Activated T-cell treated with anti-CD3 and anti-CD28 coated beads for 1 hour (primary cell): ENCODE results near the gene QRFPR.
A peak's percentile ranks its signal among the peaks of the same experiment; 100 is the strongest.
"Not testable (repeated sequence)": the region's sequence is repeated elsewhere in the genome, so short reads cannot be mapped to it uniquely, and the experiment has no call there.

Experiments used
- DNase-seq: peaks from one replicate; pipeline ENCODE4 v3.0.0-alpha.2; 2020; ENCODE audit warnings: low read depth

QRFPR gene

DNA sequence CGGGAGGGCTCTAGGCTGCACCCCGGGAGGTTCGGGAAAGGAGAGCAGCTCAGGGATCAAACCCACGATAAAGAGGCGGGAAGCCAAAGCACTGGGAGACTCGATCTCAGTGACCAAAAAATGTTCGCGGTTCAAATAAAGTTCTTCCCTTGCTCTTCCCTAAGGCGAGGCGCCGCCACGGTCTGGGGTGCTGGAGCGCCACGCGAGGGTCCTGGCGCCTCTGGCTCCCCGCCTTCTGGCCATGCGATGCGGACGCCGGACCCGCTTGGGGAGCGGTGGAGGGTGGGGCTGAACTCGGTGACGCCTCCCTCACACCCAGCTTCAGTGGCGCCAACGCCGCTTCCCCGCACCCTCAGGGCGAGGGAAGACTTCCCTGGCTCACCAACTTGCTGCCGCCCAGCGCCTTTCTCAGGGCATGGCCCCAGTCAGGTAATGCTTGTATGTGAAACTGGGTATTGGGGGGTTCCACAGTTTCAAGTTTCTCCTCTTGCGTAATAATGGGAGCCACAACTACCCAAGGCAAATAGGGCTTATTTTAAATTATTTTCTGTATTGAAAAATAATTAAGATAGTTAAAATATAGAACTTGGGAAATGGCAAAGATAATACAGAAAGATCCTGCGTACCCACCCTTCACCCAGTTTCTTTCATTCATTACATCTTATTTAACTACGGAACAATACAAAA lies at the start of gene QRFPR:
QRFPR (minus strand) TSS at position 243 of the 687 bp plus-strand sequence. CDS start 371 bp downstream, outside the sequence.
- DNase-seq = no peak

DNA sequence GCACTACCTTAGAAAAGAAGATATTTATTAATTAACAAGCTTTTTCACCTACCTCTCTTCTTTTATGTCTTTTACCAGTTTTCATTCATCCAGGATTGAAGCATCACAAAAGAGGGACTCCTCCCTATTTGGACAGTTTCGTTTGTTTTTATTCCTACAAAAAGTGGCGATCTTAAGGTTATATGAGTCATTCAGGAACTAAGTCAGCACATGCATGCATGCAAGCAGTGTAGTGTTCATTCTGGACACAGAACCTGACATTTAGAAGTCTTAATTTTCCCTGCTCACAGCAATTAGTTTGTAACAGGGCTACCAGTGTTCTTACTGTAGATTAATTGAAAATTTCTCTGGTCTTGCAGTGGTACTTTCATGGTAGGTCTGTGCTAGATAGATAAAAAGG lies 47.9 kb upstream of the QRFPR start:
- DNase-seq = no peak

DNA sequence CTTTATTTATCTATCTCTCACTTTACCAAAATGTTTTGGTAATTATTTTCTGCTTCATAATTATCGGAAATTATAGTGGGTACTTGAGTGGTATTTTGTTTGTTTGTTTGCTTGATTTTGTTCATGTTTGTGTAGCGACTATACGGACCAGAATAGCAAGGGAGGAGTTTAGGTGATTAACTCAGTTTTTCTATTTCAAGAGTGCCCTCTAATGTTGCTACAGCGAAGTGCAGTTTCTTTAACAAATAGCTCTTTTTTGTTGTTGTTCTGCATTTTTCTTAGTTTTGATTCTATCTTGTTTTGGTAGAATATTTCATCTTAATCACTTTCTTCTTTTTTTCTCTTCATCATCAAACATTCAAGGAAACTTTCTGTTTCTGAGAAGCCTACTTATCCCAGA lies 40.8 kb upstream of the QRFPR start:
- DNase-seq = no peak

DNA sequence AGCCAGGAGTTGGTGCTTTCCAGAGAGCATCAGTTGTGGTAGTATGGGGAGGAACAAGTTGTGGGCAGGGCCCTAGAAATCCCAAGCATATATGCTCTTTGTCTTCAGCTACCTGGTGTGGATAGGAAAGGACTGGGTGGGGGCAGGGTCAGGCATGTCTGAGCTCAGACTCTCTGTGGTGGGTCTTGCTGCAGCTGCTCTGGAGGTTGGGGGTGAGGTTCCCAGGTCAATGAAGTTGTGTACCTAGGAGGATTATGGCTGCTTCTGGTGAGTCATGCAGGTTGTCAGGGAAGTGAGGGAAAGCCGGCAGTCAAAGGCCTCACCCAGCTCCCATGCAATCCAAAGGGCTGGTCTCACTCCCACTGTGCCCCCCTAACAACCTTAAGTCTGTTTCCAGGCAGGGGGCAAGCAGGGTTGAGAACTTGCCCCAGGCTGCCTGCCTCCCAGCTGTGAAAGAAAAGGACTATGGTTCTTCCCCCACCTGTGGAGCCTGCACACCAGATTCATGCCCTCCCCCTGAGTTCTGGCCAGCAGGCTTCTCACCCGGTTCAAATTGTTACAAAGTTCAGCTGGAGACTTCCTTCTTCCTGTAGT lies 30.4 kb upstream of the QRFPR start:
- DNase-seq = no peak

DNA sequence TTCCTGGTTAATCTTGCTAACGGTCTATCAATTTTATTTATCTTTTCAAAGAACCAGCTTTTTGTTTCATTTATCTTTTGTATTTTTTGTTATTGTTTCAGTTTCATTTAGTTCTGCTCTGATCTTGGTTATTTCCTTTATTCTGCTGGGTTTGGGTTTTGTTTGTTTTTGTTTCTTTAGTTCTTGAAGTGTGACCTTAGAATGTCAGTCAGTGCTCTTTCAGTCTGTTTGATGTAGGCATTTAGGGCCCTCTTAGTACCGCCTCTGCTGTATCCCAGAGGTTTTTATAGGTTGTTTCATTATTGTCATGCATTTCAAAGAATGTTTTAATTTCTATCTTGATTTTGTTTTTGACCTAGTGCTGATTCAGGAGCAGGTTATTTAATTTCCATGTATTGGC lies 27.7 kb upstream of the QRFPR start:
- not testable (repeated sequence) for DNase-seq

DNA sequence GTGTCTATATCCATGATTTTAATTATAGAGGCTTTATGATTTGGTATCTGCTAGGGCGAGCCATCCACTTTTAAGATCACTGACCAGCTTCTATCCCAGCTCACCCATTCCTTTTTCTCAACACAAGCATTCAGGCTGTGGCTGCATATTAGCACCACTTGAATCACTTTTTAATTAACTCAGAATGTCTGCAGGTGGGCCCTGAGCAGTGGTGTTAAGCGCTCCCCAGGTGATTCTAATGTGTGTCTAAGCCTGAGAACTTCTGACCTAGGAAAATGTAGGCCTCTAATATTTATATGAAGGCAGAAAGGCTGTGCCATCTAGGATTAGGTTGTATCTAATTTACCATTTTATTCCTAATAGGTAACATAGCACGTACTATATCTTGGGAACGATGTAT lies 19.8 kb upstream of the QRFPR start:
- no peak for DNase-seq

DNA sequence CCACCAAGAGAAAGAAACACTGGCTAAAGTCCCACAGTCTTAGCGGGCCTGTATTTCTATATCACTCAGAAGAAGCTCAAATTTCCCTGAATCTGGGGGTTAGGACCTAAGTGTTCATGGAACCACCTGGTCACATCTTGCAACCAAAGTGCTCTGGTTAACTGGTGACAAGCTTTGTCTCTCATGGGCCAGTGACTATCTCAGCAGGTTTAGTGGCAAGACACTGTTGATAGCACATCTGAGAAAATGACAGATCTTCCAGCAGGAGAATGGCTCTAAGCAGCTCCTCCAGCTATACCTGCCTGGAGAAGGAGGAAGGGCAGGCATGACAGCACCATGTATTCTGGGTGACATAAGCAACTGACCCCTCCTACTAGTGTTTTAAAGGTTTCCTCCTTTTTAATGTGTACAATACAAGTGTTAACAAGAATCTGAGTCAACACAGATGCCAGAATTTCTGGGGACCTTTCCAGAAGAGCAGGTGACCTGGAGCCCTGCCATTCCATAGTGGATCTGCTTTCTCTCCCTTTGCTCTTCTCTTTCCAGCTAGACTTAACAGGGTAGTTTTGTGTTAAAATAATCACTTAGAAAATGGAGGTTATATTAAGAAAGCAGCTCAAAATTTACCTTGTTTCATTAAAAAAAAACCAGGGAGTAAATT lies 17.3 kb upstream of the QRFPR start:
- DNase-seq = no peak

DNA sequence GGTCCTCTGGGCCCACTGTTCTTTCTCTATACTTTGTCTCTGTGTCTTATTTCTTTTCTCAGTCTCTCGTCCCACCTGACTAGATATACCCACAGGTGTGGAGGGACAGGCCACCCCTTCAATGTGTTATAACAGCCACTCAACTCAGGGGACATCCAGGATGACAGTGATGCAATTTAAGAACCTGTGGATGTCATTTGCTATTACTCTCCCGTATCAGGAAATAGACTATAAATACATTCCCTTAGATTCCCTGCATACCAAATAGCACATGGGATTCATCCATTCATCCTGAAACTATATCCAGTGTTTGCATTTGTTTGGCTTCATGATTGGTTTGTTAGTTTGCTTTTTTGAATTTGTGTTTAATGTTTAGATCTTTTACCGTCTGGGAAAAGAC lies 16.6 kb upstream of the QRFPR start:
- no peak for DNase-seq

DNA sequence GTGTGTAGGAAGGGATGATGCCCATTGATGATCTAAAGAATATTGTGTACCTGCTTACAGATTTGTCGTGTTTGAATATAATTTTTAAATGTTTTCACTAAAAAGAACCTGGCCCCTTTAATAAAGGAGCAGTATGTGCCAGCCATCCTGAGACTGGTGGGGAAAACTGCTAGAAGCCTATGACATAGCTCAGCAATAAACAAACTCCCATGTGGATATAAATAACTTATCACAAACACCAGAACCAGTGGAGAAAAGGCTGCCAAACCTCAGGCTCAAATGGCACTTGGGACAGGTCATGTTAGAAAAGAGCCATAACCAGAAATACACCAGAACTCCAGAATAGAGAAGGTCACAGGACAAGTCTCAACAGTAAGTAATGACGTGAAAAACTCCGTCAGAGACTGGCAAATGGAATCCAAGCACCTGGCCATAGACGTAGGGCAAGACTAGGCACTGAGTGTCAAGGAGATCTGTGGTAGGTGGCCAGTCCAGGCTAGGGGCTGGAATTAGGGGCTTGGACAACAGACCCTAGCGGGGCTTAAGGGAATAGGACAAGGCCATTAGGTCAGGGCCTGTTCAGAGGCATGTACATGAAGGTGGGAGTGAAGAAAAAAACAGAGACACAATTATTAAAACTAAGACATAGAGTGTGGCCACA lies 11.7 kb upstream of the QRFPR start:
- no peak for DNase-seq

DNA sequence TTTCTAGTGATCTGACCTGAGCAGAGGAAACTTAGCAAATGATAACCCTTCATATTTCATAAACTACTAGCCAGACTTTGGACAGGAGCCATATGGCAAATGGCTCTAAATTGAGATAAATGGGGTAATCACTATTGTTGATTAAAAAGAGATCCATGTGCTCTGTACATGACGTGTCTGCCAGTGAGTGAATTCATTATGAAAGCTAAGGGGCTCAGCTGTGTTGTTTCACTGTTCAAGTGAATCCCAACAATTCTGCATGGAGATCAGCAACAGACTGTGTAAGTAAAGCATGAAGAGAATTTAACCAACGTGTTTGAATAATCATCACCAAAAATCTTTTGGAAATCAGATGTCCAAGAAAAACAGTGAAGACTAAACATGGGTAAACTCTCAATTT lies 9.5 kb upstream of the QRFPR start:
- DNase-seq = no peak

DNA sequence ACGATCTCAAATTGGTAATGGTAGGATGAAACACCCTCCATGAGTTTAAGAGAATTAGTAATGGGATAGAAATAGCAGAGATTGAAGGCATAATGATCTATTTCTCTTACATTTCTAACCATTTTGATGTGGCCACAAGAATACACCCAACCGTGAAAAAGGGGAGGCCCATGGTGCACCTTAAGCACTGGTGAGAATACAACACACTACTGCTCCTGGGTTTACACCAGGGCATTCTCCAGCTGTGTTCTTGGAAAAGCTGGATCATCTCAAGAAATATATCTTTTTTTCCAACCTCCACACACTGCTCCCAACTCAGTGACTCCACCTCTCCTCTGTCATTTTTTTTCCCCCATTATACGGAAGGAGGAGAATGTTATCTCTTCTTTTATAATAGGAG lies 1.5 kb downstream of the QRFPR start:
- no peak for DNase-seq

DNA sequence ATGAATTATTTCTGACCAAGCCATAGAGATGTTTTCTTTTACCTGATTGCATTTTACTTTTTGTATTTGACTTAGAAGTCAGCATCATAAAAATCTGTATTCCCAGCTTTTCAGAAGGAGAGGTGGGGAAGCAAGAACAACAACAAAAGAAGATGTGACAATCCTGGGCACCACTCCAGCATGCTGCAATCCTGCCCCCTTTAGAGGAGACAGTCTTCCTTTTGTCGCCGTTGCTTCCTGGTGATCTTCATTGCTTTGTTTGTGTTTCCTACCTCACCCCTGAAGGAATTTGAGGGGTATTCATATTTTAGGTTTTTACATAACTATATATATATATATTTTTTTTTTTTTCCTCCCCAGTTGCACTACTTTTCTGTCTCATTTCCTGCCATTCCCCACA lies 3.7 kb downstream of the QRFPR start:
- no peak for DNase-seq

DNA sequence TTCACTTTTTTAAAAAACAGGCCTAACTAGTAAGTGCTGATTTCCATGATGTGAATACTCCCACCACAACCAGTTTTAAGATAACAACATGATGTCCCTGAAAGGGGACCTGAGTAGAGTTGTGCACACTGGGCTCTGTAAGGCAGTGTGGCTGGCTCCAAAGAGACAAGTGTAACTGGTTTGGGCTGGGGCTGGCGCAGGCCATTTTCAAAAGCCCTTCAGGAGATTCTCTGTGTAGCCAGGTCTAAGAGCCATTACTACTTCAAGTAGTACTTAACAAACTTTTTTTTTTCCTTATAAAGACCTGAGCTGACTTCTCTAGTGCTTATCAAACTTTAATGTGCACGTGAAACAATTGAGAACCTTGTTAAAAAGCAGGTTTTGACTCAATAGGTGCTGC lies 4.3 kb downstream of the QRFPR start:
- no peak for DNase-seq

DNA sequence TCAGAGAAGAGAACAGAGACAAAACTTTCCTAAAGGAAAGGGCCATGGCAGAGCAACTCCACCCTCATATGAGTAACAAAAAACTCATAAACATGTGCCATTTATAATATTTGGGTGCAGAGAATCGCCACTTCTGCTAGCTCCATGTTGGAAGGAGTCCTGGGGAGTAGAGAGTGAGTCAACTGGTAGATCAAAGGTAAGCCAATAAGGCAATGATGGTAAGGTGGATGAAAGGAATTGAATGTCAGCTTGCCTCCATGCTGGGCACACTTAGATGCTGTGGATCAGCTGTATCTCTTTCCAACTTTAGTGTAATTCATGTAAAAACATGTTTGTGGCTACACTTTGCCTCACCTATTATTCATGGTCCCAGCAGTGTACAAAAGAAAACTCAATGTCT lies 4.7 kb downstream of the QRFPR start:
- no peak for DNase-seq

DNA sequence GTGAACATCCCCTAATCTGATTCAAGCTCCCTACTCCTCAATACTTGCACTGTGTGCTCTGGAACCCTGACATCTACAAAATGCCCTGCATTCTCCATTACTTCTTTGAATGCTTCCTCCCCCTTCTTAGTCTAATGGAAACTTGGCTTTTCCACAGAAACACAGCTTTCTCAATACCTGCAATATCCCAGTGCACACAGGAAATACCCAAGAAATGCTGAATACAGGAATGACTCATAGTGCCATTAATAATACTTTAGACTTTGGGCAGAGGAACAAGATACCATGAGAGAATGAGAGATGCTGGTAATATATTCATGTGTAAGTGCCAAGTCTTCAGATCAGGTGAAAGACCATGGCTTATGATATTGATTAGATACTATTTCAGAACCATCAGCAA lies 5.6 kb downstream of the QRFPR start:
- no peak for DNase-seq

DNA sequence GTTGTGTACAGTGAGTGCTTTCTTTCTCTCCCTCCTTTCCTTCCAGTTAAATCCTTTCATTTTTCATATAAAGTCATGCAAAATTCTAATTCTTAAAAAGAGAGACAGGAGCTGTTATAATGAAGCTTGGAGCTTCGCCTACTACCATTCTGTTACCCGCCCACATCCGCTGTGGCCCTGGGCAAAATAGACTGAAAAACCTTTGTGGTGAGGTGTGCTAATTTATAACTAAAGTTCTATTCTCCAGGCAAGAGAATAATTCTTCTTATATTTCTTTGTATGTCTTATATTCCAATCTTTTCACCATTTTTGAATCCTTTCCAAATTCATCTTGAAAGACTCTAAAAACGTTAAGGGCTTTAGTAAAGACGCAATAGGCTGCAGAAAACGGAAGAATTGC lies 7.0 kb downstream of the QRFPR start:
- DNase-seq = no peak

DNA sequence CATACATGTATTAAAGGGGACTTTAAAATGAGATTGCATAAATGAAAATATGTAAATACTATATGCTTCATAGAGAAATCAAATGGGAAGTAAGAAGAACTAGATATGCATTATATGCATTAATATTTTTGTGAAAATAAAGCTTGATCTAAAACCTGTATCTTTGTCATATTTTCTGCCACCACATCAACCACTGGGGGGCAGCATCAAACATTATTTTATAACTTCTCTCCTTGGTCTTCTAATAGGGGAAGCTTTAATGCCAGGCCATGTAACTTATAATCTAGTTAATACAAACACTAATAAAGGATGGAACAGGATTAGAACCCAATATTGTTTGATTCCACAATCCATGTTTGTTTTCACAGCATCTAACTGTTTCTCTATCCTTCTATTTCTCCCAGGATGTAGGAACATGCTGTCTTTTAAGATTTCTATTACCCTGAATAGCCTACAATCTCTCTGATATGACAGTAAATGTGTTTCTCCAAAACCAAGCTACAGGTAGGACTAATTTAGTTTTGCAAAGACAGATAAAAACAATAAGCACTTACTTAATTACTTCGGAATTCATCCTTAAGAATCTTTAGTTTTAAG lies 10.0 kb downstream of the QRFPR start:
- DNase-seq = peak; percentile 19

DNA sequence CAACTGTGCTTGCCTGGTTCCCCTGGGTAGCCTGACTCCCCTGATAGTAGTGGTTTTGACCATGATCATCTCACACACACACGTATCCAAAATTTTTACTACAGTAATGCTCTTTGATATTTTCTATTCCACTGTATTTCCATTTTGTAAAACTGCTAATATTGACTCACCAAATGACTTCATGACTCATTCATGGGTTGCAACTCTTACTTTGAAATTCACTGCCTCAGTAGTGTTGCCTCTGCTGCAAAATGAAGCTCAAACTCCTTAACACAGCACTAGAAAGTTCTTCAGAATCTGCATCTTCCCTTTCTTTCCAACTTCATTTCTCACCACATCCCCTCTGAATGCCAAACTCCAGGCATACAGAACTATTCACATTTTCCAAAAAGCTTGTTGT lies 20.3 kb downstream of the QRFPR start:
- DNase-seq = no peak

DNA sequence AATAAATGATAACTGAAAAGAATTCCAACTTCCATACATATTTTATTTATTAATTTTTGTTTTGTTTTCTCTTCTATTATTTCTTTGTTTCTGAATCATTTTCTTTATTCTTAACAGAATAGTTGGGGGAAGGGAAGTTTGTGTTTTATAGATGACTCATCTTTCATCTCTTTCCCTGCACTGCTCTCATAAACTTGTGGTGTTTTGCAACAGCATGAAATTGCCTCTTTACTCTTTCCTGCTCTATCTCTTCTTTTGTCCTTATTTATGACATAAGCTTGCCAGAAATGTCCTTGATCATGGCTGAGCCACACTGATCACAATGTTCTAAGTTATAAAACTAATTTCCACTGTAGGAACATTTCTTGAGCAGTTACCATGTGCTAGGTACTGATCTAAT lies 22.3 kb downstream of the QRFPR start:
- no peak for DNase-seq

DNA sequence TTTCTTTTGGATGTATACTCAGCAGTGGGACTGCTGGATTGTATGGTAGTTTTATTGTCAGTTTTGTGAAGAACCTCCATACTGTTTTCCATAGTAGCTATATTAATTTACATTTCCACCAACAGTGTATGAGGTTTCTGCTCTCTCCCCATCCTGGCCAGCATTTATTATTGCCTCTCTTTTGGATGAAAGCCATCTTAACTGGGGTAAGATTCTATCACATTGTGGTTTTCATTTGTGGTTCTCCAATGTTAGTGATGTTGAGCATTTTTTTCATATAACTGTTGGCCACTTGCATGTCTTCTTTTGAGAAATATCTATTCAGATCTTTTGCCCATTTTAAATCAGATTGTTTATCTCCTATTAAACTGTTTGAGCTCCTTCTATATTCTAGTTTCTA lies 27.6 kb downstream of the QRFPR start:
- DNase-seq = no peak

DNA sequence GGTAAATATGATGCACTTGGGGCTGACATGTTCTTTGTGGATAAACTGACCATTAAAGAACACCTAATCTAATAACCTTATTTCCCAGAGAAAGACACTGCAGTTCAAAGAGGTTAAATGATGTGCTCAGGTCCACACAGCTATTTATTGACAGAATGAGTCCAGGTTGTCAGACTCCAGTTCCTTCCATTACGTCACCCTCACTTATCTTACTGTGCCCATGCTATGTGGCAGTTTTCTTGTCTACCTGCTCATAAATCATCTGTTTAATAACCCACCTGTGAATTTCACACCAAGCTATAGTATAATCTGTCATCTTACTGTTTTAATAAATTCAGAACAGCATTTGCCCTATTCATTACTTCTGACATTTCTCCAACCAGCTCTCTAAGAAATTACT lies 36.7 kb downstream of the QRFPR start:
- no peak for DNase-seq

DNA sequence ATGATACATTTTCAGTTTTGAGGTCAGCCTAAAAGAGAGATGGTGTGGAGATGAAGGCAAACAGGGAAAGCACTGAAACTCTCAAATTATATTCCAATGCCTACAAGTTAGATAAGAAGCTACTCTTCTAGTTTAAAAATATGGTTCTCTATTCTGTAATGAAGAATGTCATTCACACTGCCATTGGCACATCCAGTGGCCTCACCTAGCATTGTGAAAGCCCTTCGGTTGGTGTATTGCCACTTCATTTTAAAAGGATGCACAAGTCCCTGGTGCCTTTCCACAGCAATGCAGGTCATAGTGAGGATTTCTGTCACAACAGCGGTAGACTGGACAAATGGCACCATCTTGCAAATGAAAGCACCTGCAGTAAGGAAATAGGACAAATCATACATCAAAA lies 40.6 kb downstream of the QRFPR start:
- no peak for DNase-seq

DNA sequence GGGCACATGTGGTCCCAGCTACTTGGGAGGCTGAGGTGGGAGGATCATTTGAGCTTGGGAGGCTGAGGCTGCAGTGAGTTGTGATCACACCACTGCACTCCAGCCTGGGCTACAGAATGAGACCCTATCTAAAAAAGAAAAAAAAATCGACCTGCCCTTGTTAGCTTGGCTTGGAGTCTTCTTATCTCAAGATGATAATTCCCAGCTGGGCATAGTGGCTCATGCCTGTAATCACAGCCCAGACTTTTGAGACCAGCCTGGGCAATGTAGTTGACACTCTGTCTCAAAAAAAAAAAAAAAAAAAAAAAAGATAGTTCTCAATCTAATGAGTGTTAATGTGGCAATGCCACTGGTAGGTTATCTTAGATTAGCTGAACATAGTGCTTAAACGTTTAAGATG lies 41.0 kb downstream of the QRFPR start:
- DNase-seq = no peak
